Heart left ventricle (tissue), 16 donors: ENCODE measurements around the gene EEF1AKMT2. TPM values are rescaled to one million over a fixed set of nuclear protein-coding genes. Genes with fewer than 3 reads are reported as not detected.
"Not testable (repeated sequence)": the region's sequence is repeated elsewhere in the genome, so short reads cannot be mapped to it uniquely, and the experiment has no call there.

ENCODE experiments used
- ATAC-seq, 4 donors: fragments of 200-7000 bp; cut with Tn5 transposase; one replicate each; pipeline ENCODE4 v1.9.1; 2020 to 2022; ENCODE audit warnings: moderate library complexity in 4 of 4, mild to moderate bottlenecking in 3 of 4, moderate number of reproducible peaks in 1 of 4
- DNase-seq, 5 donors: peaks; one replicate each; pipeline ENCODE4 v3.0.0-alpha.2; 2020
- H3K27ac ChIP-seq, 12 donors: fragments of 200-600 bp; sonication (generic) in 4 of 12; one replicate each; pipeline versions ENCODE4 v1.5.0 to v1.8.0; 2016 to 2022; ENCODE audit warnings: mild to moderate bottlenecking in 2 of 12
- H3K27me3 ChIP-seq, 9 donors: fragments of 200-600 bp; sonication (generic) in 2 of 9; one replicate each; pipeline versions ENCODE4 v1.5.1 to v1.8.0; 2016 to 2022; ENCODE audit warnings: mild to moderate bottlenecking in 3 of 9
- H3K36me3 ChIP-seq, 9 donors: fragments of 200-600 bp; sonication (generic) in 2 of 9; one replicate each; pipeline versions ENCODE4 v1.5.0 to v1.8.0; 2018 to 2022; ENCODE audit warnings: mild to moderate bottlenecking in 2 of 9
- H3K4me1 ChIP-seq, 12 donors: fragments of 200-600 bp; sonication (generic) in 4 of 12; one replicate each; pipeline versions ENCODE4 v1.5.0 to v1.8.0; 2016 to 2022; ENCODE audit warnings: mild to moderate bottlenecking in 3 of 12
- H3K4me3 ChIP-seq, 12 donors: fragments of 200-600 bp; sonication (generic) in 4 of 12; one replicate each; pipeline versions ENCODE4 v1.5.0 to v1.8.0; 2017 to 2022; ENCODE audit warnings: mild to moderate bottlenecking in 9 of 12, moderate library complexity in 4 of 12
- H3K9me3 ChIP-seq, 12 donors: fragments of 200-600 bp; sonication (generic) in 4 of 12; one replicate each; pipeline versions ENCODE4 v1.5.0 to v1.8.0; 2016 to 2022; ENCODE audit warnings: mild to moderate bottlenecking in 1 of 12
- POLR2A ChIP-seq, 2 donors: fragments of 450-650 bp; IDR thresholded peaks; one replicate each; pipeline ENCODE4 v1.6.1; 2017; ENCODE audit warnings: antibody characterized with exemption in 2 of 2, mild to moderate bottlenecking in 2 of 2, moderate library complexity in 2 of 2
- WGBS, 4 donors: extraction: QIAGEN DNeasy Blood & Tissue Kit in 2 of 4; methylation state at CpG; one replicate each; pipeline versions ENCODE4 v1.1.5 to v1.1.7; 2013 to 2018; 5-methylcytosine and 5-hydroxymethylcytosine counted together
- intact Hi-C, 10 donors: fragments of 100-400 bp; cut with DNase I; formaldehyde crosslinking; loops; one replicate each; pipeline versions ENCODE4 v1.11.1 to v1.14.2; 2022
- polyA plus RNA-seq, 2 donors: library from polyadenylated mRNA; stranded (reverse); fragments of 200-250 nt; gene quantifications; one replicate each; pipeline ENCODE4 v1.2.3, GENCODE V29; 2013
- total RNA-seq, 9 donors: library from RNA; depleted of rRNA in 2 of 9; stranded (reverse); fragments of >200 nt in 2 of 9; fragmentation: NEBNext Ultra II Directional in 3 of 9; extraction: Animal tissue kit (Norgen Biotek cat#: 25700) in 3 of 9; gene quantifications; one replicate each; pipeline versions ENCODE4 v1.1.0 to v1.2.4, GENCODE V29; 2016 to 2023
- TF ChIP-seq, protein P1 (sequence below), 12 donors: fragments of 200-600 bp; sonication (generic) in 4 of 12; IDR thresholded peaks; one replicate each; pipeline versions ENCODE4 v1.5.0 to v1.8.0; 2018 to 2022; ENCODE audit warnings: antibody characterized with exemption in 12 of 12, mild to moderate bottlenecking in 5 of 12
- donor health status: ischemic (EF 13 %, LVEDD 7.1; RV severe dilation, severe dysfunction).
- donor health status: healthy with polysubstance abuse.
- donor health status: DM: no; HTN: yes; CAD: no.
- donor health status: DM: no; HTN: no; CAD: no.
- donor health status: ischemic (EF 25% LVEDD 6.9; RV normal size, moderate dysfunction).
- donor health status: ischemic (EF 25% LVEDD 5.7; RV mildly dilated, moderate dysfunction).
- donor health status: healthy.
- donor health status: DM: yes; HTN: yes; CAD: no.
- donor health status: ischemic (EF 35%, LVEDD 5.7; RV mildly dilated, moderate dysfunction).
- donor health status: nonischemic (EF 11% LVEDD 7.7; RV severe dilation, severe dysfunction).
- donor health status: DM: yes; HTN: yes; CAD: no.
- donor health status: PGD.
- donor health status: ischemic (EF 29% LVEDD 5.4; RV normal size, mild dysfunction).
- donor health status: nonischemic (EF 23%, LVEDD 6.1; RV moderate dilation, normal function).

Gene EEF1AKMT2
- total and polyA plus RNA-seq, 11 donors = 3.6 to 14.8 (median 10.9) TPM

DNA sequence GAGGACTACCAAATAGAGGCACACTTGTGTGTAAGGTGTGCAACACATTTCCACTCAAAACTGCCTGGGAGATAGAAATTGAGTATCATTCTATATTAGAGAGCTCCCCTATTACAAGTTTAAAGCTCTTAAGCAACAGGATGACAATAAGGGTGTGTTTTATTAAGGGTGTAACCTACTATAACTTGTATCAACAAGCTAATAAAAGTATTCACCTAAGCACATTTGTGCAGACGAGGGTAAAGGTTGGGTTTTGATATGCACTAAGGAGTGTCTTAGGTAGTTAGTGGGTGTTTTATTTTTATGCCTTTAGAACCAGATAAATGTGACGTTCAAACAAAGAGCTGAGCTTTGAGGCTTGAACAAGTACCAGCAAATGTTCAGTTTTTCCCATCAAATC lies 44.7 kb downstream of the EEF1AKMT2 start:
- Histone ChIP-seq H3K36me3 (peaks cover 0 to 30% (median 8%) of the 10 kb centered on the region in 9 donors), H3K27me3 (no peaks in the 10 kb centered on the region), H3K9me3 (no peaks in the 10 kb centered on the region), H3K4me1 (peaks cover 3 to 33% (median 17%) of the 10 kb centered on the region in 12 donors), H3K27ac (no peak overlapping the region), H3K4me3 (no peak overlapping the region)
- no peak for ATAC-seq
- WGBS, 4 donors = 77 to 90% (median 82%) methylated on average over 2 of the region's 2 CpGs
- intact Hi-C loops = loop anchor here in 5 of 10 donors (2.0 to 5.0 kb wide), 3 partner anchors 208 to 216 kb away; no protein-coding TSS in a partner anchor
- no peak for DNase-seq
- TF ChIP-seq, protein P1, sequence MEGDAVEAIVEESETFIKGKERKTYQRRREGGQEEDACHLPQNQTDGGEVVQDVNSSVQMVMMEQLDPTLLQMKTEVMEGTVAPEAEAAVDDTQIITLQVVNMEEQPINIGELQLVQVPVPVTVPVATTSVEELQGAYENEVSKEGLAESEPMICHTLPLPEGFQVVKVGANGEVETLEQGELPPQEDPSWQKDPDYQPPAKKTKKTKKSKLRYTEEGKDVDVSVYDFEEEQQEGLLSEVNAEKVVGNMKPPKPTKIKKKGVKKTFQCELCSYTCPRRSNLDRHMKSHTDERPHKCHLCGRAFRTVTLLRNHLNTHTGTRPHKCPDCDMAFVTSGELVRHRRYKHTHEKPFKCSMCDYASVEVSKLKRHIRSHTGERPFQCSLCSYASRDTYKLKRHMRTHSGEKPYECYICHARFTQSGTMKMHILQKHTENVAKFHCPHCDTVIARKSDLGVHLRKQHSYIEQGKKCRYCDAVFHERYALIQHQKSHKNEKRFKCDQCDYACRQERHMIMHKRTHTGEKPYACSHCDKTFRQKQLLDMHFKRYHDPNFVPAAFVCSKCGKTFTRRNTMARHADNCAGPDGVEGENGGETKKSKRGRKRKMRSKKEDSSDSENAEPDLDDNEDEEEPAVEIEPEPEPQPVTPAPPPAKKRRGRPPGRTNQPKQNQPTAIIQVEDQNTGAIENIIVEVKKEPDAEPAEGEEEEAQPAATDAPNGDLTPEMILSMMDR (IDR thresholded peaks at IDR 0.05) = no peak
- no peak for TF ChIP-seq POLR2A (IDR thresholded peaks at IDR 0.05)

DNA sequence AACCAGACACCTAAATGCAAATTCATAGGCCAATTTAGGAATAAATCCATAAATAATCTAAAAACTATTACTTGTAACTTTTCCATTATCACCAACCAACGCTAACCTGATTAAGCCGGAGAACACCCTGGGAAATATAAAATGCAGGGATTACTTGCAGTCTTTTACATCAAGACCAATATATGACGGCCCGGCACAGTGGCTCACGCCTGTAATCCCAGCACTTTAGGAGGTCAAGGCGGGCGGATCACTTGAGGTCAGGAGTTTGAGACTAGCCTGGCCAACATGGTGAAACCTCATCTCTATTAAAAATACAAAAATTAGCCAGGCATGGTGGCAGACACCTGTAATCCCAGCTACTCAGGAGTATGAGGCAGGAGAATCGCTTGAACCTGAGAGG lies 45.2 kb downstream of the EEF1AKMT2 start:
- H3K27ac ChIP-seq, H3K27me3 ChIP-seq, DNase-seq, ATAC-seq, H3K9me3 ChIP-seq, H3K4me3 ChIP-seq: not testable (repeated sequence)
- Histone ChIP-seq H3K36me3 (peaks cover 0 to 29% (median 8%) of the 10 kb centered on the region in 9 donors), H3K4me1 (peaks cover 8 to 39% (median 22%) of the 10 kb centered on the region in 12 donors)
- intact Hi-C loops = loop anchor here in 5 of 10 donors (2.0 to 5.0 kb wide), 3 partner anchors 208 to 216 kb away; no protein-coding TSS in a partner anchor
- WGBS, 4 donors = 95 to 99% (median 97%) methylated on average over 8 of the region's 8 CpGs

DNA sequence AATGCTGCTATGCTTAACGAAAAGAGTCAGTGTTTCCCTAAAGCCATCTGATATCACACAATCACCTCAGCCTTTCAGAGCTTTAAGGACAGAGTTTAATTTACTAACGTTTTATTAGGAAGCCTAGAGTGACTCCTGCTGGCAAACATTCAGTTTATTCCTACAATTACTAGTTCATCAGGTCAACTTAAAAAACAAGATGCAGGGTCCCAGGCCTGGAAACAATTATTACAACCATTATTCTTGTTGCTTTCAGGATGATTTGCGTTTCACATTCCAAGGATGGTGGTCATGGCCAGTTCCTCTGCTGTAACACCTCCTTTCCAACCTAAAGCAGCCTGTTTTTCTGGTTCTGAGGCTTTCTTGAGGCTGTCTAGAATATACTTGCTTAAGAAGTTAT lies 46.0 kb downstream of the EEF1AKMT2 start:
- no peak for DNase-seq
- ATAC-seq = no peak
- H3K27me3 ChIP-seq = no peaks in the 10 kb centered on the region
- H3K36me3 ChIP-seq = peaks cover 0 to 22% (median 8%) of the 10 kb centered on the region in 9 donors
- H3K27ac ChIP-seq = peak overlapping the region in 4 of 12 donors; percentile 6 to 91 (median 85)
- H3K9me3 ChIP-seq = no peaks in the 10 kb centered on the region
- intact Hi-C loops = loop anchor here in 8 of 10 donors (1.0 to 5.0 kb wide), 6 partner anchors 123 to 215 kb away; no protein-coding TSS in a partner anchor
- 21 to 29% (median 23%) methylated on average over 3 of the region's 3 CpGs for WGBS, 4 donors
- TF ChIP-seq POLR2A (IDR thresholded peaks at IDR 0.05) = no peak
- TF ChIP-seq, protein P1 (IDR thresholded peaks at IDR 0.05) = peak; percentile 11 to 64 (median 48)
- H3K4me3 ChIP-seq = no peak overlapping the region
- peaks cover 12 to 46% (median 29%) of the 10 kb centered on the region in 12 donors for H3K4me1 ChIP-seq

DNA sequence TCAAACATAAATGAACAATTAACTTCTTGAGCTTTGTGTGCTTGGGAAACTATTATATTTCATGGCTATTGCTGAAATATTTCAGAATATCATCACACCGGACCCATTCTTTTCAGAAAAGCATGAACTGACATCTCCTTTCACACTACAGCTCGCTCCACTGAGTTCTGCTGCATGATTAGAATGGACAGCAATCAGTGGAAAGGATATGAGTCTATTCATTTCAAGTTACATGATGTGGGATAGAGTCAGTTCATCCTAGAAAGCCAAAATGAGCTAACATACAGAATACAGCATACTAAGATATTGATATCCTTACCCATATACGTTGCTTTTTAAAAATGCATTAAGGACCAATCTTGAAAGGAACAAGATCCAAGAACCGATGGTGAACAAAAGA lies 46.4 kb downstream of the EEF1AKMT2 start:
- peak overlapping the region in 10 of 12 donors; percentile 75 to 95 (median 84) for H3K27ac ChIP-seq
- no peaks in the 10 kb centered on the region for H3K27me3 ChIP-seq
- WGBS, 4 donors = 69 to 74% (median 71%) methylated on average over 4 of the region's 4 CpGs
- DNase-seq (no peak), ATAC-seq (no peak)
- peaks cover 15 to 51% (median 33%) of the 10 kb centered on the region in 12 donors for H3K4me1 ChIP-seq
- H3K4me3 ChIP-seq = peak overlapping the region in 1 of 12 donors; percentile 75
- H3K36me3 ChIP-seq = peaks cover 0 to 17% (median 8%) of the 10 kb centered on the region in 9 donors
- intact Hi-C loops = loop anchor here in 5 of 10 donors (1.0 to 5.0 kb wide), 4 partner anchors 122 to 213 kb away; no protein-coding TSS in a partner anchor
- H3K9me3 ChIP-seq = no peaks in the 10 kb centered on the region
- TF ChIP-seq, protein P1 (IDR thresholded peaks at IDR 0.05) = no peak
- no peak for TF ChIP-seq POLR2A (IDR thresholded peaks at IDR 0.05)
